Stomach (tissue), 4 donors: ENCODE measurements around the gene KCNJ16.

Experiments
- EP300 ChIP-seq: sonication (generic); formaldehyde crosslinking; IDR thresholded peaks from one replicate; pipeline ENCODE4 v1.6.1; 2017; ENCODE audit warnings: antibody characterized with exemption
- POLR2A ChIP-seq, 4 donors: fragments of 450-650 bp; IDR thresholded peaks; one replicate each; pipeline ENCODE4 v1.6.1; 2016; ENCODE audit warnings: antibody characterized with exemption in 4 of 4, control low read depth in 2 of 4, mild to moderate bottlenecking in 1 of 4, moderate library complexity in 1 of 4
- POLR2AphosphoS5 ChIP-seq, 3 donors: sonication (generic); formaldehyde crosslinking; IDR thresholded peaks; one replicate each; pipeline ENCODE4 v1.6.1; 2016; ENCODE audit warnings: antibody characterized with exemption in 3 of 3
- TF ChIP-seq, protein P1 (sequence below), 7 experiments: fragments of 450-650 bp in 4 of 7; fragments of 200-600 bp in 3 of 7; sonication (generic) in 3 of 7; IDR thresholded peaks; one replicate each; pipeline ENCODE4 v1.5.1; 2016 to 2019; ENCODE audit warnings: antibody characterized with exemption in 7 of 7, control low read depth in 2 of 7, mild to moderate bottlenecking in 1 of 7

GRCh38 chr17:70055000-70055399 lies 20.0 kb upstream of the KCNJ16 start:
- TF ChIP-seq, protein P1, sequence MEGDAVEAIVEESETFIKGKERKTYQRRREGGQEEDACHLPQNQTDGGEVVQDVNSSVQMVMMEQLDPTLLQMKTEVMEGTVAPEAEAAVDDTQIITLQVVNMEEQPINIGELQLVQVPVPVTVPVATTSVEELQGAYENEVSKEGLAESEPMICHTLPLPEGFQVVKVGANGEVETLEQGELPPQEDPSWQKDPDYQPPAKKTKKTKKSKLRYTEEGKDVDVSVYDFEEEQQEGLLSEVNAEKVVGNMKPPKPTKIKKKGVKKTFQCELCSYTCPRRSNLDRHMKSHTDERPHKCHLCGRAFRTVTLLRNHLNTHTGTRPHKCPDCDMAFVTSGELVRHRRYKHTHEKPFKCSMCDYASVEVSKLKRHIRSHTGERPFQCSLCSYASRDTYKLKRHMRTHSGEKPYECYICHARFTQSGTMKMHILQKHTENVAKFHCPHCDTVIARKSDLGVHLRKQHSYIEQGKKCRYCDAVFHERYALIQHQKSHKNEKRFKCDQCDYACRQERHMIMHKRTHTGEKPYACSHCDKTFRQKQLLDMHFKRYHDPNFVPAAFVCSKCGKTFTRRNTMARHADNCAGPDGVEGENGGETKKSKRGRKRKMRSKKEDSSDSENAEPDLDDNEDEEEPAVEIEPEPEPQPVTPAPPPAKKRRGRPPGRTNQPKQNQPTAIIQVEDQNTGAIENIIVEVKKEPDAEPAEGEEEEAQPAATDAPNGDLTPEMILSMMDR (IDR thresholded peaks at IDR 0.05) = no peak
- TF ChIP-seq EP300 (no peak), POLR2A (IDR thresholded peaks at IDR 0.05) (no peak), POLR2AphosphoS5 (IDR thresholded peaks at IDR 0.05) (peak; percentile 11 to 70 (median 51))
